ENCODE results near the gene CHST13. TPM values are rescaled to one million over a fixed set of nuclear protein-coding genes. Genes with fewer than 3 reads are reported as not detected.

Gene CHST13
- total RNA-seq, 2 donors from 2014 or later, result 0.15 to 0.18 TPM

DNA sequence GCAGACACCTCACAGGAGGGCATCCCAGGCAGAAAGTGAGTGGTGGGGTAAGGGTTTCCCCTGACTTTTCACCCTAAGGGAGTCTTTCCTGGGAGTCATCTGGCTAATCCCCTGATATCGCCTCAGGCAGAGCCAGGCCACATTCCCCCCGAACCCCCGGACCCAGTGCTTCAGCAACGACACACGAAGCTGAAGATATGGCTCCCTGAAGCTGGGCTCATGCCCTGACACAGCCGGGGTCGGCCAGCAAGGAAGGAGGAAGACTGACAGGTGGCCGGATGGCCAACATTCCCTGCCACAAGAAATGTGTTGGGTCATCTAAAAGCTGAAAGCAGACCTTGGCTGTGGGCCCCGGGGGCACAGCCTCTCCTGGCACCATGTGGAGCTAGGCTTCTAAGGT lies 14.4 kb downstream of the CHST13 start:
- H3K4me1 Mint-ChIP-seq, result peaks cover 2% of the 10 kb centered on the region
- H3K27ac Mint-ChIP-seq, result no peak overlapping the region
- H3K27me3 Mint-ChIP-seq, result peaks cover 37% of the 10 kb centered on the region
- DNase-seq (no peak), ATAC-seq (no peak)
- no peak overlapping the region for H3K4me3 Mint-ChIP-seq
- H3K9me3 ChIP-seq (ENCODE audit: control insufficient read depth, low read length, poor library complexity, severe bottlenecking), result no peaks in the 10 kb centered on the region
- no peaks in the 10 kb centered on the region for H3K36me3 Mint-ChIP-seq (ENCODE audit: low read depth)

DNA sequence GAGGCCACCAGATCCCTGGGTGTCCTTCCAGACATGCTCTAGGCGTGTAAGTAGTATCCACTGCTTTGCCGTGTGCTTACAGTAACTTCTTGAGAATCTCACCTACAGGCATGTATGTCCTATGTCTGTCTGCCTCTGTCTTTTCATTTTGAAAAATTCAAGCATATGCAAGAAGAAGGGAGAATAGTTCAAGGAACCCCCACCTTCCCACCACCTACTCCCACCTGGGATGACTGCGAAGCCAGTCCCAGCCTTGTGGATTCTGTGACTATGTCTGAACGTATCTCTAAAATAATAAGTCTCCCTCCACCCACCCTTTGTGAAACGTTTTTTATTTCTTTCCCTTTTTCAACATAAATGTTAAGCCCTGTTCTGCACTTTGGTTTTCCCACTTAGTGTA lies 15.0 kb downstream of the CHST13 start:
- no peak for DNase-seq
- Mint-ChIP-seq H3K27me3 (peaks cover 31% of the 10 kb centered on the region), H3K36me3 (ENCODE audit: low read depth) (no peaks in the 10 kb centered on the region), H3K4me1 (peaks cover 2% of the 10 kb centered on the region), H3K27ac (no peak overlapping the region), H3K4me3 (no peak overlapping the region)
- ATAC-seq, result no peak
- no peaks in the 10 kb centered on the region for H3K9me3 ChIP-seq (ENCODE audit: control insufficient read depth, low read length, poor library complexity, severe bottlenecking)

DNA sequence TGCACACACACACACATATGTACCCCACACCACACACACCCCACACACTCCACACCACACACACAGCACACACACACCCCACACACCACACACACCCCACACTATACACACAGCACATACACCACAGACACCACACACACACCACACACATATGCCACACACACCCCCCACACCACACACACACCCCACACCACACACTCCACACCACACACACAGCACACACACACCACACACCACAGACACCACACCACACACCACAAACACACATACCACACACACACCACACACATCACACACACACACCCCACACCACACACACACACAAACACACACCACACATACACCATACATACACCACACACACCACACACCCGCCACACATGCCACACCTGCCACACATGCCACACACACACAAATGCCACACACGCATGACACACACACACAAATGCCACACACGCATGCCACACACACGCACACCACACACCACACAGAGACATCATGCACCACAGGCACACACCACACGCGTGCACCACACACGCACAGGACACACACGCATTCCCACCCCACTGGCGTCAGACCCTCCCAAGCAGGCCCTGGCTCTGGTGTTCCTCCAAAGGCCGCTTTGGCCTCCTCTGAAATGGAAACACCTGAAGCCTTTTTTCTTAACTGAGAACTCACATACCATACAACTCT lies 15.7 kb downstream of the CHST13 start:
- Mint-ChIP-seq H3K4me1 (peaks cover 2% of the 10 kb centered on the region), H3K27ac (no peak overlapping the region), H3K27me3 (peaks cover 23% of the 10 kb centered on the region), H3K36me3 (ENCODE audit: low read depth) (no peaks in the 10 kb centered on the region), H3K4me3 (no peak overlapping the region)
- DNase-seq (no peak), ATAC-seq (no peak)
- no peaks in the 10 kb centered on the region for H3K9me3 ChIP-seq (ENCODE audit: control insufficient read depth, low read length, poor library complexity, severe bottlenecking)

DNA sequence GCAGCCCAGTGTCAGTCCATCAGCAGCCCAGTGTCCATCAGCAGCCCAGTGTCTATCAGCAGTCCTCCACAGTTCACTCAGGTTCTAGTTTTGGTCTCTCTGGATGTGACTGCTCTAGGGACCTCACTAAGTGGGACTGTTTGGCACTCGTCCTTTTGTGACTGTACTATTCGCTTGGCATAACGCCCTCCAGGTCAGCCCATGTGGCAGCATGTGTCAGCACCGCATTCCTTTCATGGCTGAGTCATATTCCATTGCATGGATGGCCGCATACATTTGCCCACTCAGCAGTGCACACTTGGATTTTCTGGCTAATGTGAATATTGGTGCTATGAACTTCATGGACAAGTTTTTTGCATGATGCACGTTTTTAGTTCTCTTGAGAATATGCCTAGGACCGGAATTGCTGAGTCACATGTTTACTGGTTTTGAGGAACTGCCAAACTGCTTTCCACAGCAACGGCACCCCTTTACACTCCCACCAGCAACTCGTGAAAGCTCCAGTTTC lies 16.4 kb downstream of the CHST13 start:
- DNase-seq, result peak in 1 of 3 donors; percentile 1
- Mint-ChIP-seq H3K4me3 (no peak overlapping the region), H3K36me3 (ENCODE audit: low read depth) (no peaks in the 10 kb centered on the region), H3K27me3 (peaks cover 16% of the 10 kb centered on the region), H3K27ac (no peak overlapping the region), H3K4me1 (peaks cover 2% of the 10 kb centered on the region)
- H3K9me3 ChIP-seq (ENCODE audit: control insufficient read depth, low read length, poor library complexity, severe bottlenecking), result no peaks in the 10 kb centered on the region
- no peak for ATAC-seq

DNA sequence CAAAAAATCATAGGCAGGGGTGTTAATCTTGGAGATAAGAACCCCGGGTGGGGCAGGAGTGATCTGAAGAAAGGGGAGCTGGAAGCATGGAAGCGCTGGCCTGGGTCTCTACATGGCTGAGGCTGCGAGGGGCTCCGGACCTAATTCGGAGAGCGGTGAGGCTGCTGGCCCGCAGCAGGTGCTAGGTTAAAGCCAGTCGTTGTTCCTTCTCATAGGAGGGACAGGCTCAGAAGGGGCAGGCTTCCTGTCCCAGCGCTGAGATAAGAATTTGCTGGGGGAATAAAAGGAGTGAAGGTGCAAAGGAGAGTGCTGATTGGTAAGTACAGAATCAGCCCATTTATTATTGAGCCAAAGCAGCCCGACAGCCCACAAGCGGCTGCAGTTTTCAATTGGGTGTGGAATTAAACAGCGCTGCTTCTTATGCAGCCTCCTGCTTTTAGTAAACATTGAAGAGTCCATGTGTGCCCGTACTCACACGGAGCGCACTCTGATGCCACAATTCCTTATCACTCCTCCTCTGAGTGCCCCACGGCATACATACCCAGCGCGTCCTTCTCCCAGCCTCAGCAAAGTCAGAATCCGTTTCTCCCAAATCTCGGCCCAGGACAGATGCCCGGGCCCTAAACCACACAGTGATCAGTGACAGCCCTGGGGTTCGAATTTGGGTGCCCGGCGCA lies 17.1 kb downstream of the CHST13 start:
- ATAC-seq (no peak), DNase-seq (no peak)

DNA sequence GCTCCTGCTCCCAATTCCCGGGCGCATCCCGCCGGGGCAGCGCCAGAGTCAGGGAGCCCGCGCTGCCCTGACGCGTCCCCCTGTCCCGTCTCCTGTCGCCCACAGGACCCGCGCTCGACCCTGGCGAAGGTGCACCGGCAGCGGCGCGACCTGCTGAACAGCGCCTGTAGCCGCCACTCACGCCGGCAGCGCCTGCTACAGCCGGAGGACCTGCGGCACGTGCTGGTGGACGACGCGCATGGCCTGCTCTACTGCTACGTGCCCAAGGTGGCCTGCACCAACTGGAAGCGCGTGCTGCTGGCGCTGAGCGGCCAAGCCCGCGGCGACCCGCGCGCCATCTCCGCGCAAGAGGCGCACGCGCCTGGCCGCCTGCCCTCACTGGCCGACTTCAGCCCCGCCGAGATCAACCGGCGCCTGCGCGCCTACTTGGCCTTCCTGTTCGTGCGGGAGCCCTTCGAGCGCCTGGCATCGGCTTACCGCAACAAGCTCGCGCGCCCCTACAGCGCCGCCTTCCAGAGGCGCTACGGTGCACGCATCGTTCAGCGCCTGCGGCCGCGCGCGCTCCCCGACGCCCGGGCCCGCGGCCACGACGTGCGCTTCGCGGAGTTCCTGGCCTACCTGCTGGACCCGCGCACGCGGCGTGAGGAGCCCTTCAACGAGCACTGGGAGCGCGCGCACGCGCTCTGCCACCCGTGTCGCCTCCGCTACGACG lies 17.8 kb downstream of the CHST13 start:
- no peaks in the 10 kb centered on the region for H3K36me3 Mint-ChIP-seq (ENCODE audit: low read depth)
- H3K27me3 Mint-ChIP-seq, result peaks cover 11% of the 10 kb centered on the region
- ATAC-seq (no peak), DNase-seq (peak in 2 of 3 donors; percentile 7)
- no peak overlapping the region for H3K4me3 Mint-ChIP-seq
- H3K27ac Mint-ChIP-seq, result no peak overlapping the region
- peaks cover 2% of the 10 kb centered on the region for H3K4me1 Mint-ChIP-seq
- no peaks in the 10 kb centered on the region for H3K9me3 ChIP-seq (ENCODE audit: control insufficient read depth, low read length, poor library complexity, severe bottlenecking)

More for the DNA sequence above, 17.1 kb downstream of the CHST13 start:
- Mint-ChIP-seq H3K27me3 (peaks cover 11% of the 10 kb centered on the region), H3K36me3 (ENCODE audit: low read depth) (no peaks in the 10 kb centered on the region), H3K4me3 (no peak overlapping the region), H3K27ac (no peak overlapping the region), H3K4me1 (peaks cover 2% of the 10 kb centered on the region)
- H3K9me3 ChIP-seq (ENCODE audit: control insufficient read depth, low read length, poor library complexity, severe bottlenecking), result no peaks in the 10 kb centered on the region

DNA sequence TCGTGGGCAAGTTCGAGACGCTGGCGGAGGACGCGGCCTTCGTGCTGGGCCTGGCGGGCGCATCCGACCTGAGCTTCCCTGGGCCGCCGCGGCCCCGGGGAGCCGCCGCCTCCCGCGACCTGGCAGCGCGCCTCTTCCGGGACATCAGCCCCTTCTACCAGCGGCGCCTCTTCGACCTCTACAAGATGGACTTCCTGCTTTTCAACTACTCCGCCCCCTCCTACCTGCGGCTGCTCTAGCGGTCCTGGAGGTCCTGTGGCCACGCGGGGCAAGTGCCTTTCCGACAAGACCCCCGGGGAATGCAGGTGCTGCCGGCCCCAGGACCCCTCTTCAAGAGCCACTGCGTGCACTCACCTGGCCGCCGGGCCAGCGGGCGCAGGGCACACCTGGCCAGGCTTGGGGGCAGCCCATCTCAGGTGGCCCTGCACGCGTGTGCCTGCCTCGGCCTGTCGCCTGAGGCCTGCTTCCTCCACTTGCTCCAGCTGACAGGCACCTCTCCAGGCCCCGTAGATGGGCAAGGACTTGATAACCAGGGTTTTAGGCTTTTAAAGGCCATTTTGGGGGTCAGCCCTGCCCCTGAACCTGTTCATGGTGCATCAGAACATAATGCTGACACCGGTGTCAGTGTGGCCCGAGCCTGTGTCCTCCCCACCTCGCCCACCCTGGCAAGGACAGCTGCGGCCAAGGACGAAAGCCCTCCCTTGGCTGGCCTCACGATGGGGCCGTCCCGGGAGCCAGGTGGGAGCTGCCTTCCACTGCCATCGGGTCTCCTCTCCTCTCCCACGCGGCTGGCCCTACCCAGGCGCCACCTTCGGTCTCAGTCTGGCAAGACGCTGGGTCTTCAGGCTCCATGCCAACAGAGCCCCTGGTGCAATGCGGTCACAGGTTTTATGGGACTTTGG lies 18.6 kb downstream of the CHST13 start:
- DNase-seq, result peak in 1 of 3 donors; percentile 3
- Mint-ChIP-seq H3K4me1 (peaks cover 2% of the 10 kb centered on the region), H3K27me3 (peaks cover 14% of the 10 kb centered on the region), H3K27ac (no peak overlapping the region), H3K36me3 (ENCODE audit: low read depth) (no peaks in the 10 kb centered on the region), H3K4me3 (no peak overlapping the region)
- no peaks in the 10 kb centered on the region for H3K9me3 ChIP-seq (ENCODE audit: control insufficient read depth, low read length, poor library complexity, severe bottlenecking)
- no peak for ATAC-seq

DNA sequence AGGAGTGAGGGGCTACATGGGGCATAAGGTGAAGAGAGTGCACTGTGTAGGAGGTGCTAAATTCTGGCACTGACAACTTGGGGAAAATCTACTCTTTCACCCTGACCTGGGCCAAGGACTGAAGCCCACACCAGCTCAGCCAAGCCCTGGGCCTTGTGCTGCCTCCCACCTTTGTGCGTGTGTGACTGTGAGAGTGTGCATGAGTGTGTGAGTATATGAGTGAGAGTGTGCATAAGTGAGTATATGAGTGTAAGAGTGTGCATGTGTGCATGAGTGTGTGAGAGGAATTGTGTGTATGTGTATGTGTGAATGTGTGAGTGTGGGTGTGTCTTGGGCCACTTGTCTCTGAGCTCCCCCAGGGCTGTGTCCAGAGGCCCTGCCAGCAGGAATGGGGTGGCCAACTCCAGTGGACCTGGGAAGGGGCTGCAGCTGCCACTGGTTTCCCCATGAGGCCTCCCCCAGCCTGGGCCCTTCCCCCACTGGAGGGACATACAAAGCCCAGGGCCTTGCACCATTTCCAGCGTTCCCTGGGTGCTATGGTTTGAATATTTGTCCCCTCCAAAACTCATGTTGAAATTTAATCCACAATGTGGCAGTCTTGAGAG lies 19.6 kb downstream of the CHST13 start:
- no peaks in the 10 kb centered on the region for H3K36me3 Mint-ChIP-seq (ENCODE audit: low read depth)
- no peak overlapping the region for H3K4me3 Mint-ChIP-seq
- H3K27me3 Mint-ChIP-seq, result peaks cover 19% of the 10 kb centered on the region

DNA sequence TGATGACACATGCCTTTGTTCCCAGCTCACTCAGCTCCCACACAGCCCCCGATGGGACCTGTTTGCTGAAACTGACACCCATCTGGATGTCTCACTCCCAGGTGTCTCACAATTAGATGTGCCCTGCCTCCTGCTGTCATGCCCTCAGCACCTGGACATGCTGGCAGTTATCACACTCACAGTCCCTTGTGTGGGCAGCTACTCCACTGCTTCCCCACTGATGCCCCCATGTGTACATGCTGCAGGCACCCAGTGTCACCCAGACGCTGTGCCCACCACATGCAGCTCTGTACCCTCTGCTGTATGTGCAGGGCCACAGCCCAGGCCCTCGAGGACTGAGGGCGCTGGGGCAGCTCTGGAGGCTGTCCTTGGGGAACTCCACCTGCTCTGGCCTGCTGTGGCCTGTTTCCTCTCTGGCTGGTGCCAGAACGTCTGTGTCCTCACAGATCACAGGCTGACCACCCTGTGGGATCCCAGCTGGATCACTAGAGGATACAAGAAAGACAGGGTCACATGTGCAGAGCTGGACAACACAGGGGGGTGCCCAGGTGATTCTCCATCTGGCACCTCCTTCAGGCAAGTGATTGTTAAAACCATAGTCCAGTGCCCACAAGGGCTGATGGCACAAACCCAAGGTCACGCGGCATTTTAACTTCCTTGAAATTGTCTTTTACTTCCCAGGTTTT lies 20.8 kb downstream of the CHST13 start:
- ATAC-seq (no peak), DNase-seq (peak in 2 of 3 donors; percentile 0 to 2)
- H3K27me3 Mint-ChIP-seq, result peaks cover 30% of the 10 kb centered on the region
- H3K36me3 Mint-ChIP-seq (ENCODE audit: low read depth), result no peaks in the 10 kb centered on the region
- H3K9me3 ChIP-seq (ENCODE audit: control insufficient read depth, low read length, poor library complexity, severe bottlenecking), result no peaks in the 10 kb centered on the region
- no peak overlapping the region for H3K4me3 Mint-ChIP-seq
- no peak overlapping the region for H3K27ac Mint-ChIP-seq
- H3K4me1 Mint-ChIP-seq, result peaks cover 2% of the 10 kb centered on the region

More for the DNA sequence above, 19.6 kb downstream of the CHST13 start:
- DNase-seq (peak in 1 of 3 donors; percentile 6), ATAC-seq (no peak)
- Mint-ChIP-seq H3K27ac (peak overlapping the region; percentile 43), H3K4me1 (peaks cover 2% of the 10 kb centered on the region)
- no peaks in the 10 kb centered on the region for H3K9me3 ChIP-seq (ENCODE audit: control insufficient read depth, low read length, poor library complexity, severe bottlenecking)

DNA sequence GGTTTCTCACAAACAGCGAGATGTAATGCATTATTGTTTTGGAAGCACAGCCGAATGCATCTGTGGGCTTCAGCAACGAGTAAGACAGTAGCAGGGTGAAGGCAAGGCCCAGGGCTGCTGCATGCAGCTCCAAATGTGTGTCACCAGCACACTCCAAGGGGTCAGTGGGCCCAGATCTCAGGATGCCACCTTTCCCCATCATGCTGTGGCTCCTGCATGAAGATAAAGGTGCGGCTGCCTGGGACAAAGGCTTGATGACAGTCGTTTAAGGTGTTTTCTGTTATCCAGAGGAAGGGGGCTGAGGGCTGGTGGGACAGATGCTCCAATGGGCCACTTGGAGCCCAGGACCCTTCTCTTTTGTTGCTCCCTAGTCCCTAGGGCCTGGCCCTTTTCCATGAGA lies 21.6 kb downstream of the CHST13 start:
- H3K9me3 ChIP-seq (ENCODE audit: control insufficient read depth, low read length, poor library complexity, severe bottlenecking), result no peaks in the 10 kb centered on the region
- H3K4me3 Mint-ChIP-seq, result no peak overlapping the region
- peaks cover 2% of the 10 kb centered on the region for H3K4me1 Mint-ChIP-seq
- H3K27me3 Mint-ChIP-seq, result peaks cover 32% of the 10 kb centered on the region
- ATAC-seq (no peak), DNase-seq (peak in 1 of 3 donors; percentile 3)
- no peaks in the 10 kb centered on the region for H3K36me3 Mint-ChIP-seq (ENCODE audit: low read depth)
- no peak overlapping the region for H3K27ac Mint-ChIP-seq

DNA sequence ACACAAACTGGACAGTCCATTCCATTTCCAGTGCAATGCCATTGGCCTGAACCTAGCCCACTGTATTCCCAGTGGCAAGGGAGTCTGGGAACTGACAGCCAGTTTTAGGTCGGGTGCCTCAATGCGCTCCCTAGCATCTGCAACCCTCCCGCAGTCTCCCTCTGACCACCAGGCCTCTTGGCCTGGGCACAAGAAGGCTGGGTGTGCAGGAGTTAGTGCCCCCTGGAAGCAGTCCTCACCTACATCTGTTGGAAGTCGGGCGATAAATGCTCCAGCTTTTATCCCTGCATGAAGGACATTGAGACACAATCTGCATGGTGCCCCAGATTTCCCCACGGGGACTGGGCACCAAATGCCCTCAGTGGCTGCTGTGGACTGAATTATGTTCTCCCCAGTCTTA lies 22.1 kb downstream of the CHST13 start:
- H3K4me1 Mint-ChIP-seq, result peaks cover 4% of the 10 kb centered on the region
- no peak overlapping the region for H3K4me3 Mint-ChIP-seq
- H3K36me3 Mint-ChIP-seq (ENCODE audit: low read depth), result no peaks in the 10 kb centered on the region
- H3K27me3 Mint-ChIP-seq, result peaks cover 37% of the 10 kb centered on the region
- H3K27ac Mint-ChIP-seq, result no peak overlapping the region
- ATAC-seq, result no peak
- DNase-seq, result peak in 1 of 3 donors; percentile 1
- H3K9me3 ChIP-seq (ENCODE audit: control insufficient read depth, low read length, poor library complexity, severe bottlenecking), result no peaks in the 10 kb centered on the region
